Transverse colon (tissue), 4 donors: ENCODE measurements around the gene CDK18. TPM values are rescaled to one million over a fixed set of nuclear protein-coding genes. Genes with fewer than 3 reads are reported as not detected.

Source experiments
- DNase-seq: peaks from one replicate; pipeline ENCODE4 v3.0.0-alpha.2; 2019
- H3K27ac ChIP-seq, 4 donors: fragments of 200-600 bp; sonication (generic); 2 replicates each; pipeline ENCODE4 v1.5.1; 2016 to 2018; ENCODE audit warnings: inconsistent platforms in 4 of 4
- H3K27me3 ChIP-seq: fragments of 200-600 bp; sonication (generic); 2 replicates; pipeline ENCODE4 v1.5.1; 2017; ENCODE audit warnings: inconsistent platforms
- H3K36me3 ChIP-seq, 4 donors: fragments of 200-600 bp; sonication (generic); 2 replicates each; pipeline ENCODE4 v1.5.1; 2017 to 2019; ENCODE audit warnings: inconsistent platforms in 4 of 4
- H3K4me1 ChIP-seq, 4 donors: fragments of 200-600 bp; sonication (generic); 2 replicates each; pipeline ENCODE4 v1.5.1; 2017 to 2020; ENCODE audit warnings: inconsistent platforms in 4 of 4
- H3K4me3 ChIP-seq, 4 donors: fragments of 200-600 bp; sonication (generic); 1 replicate in 1 of 4; 2 replicates in 3 of 4; pipeline versions ENCODE4 v1.5.1 to v1.6.1; 2017 to 2019; ENCODE audit warnings: inconsistent platforms in 4 of 4
- H3K9me3 ChIP-seq, 2 donors: fragments of 200-600 bp; sonication (generic); 2 replicates each; pipeline ENCODE4 v1.5.1; 2017 to 2019; ENCODE audit warnings: inconsistent platforms in 2 of 2
- CTCF ChIP-seq, 5 experiments: fragments of 200-600 bp in 3 of 5; fragments of 450-650 bp in 2 of 5; sonication (generic) in 3 of 5; IDR thresholded peaks; 1 replicate in 2 of 5; 2 replicates in 3 of 5; pipeline ENCODE4 v1.5.1; 2016 to 2017; ENCODE audit warnings: antibody characterized with exemption in 5 of 5, inconsistent platforms in 3 of 5, mild to moderate bottlenecking in 2 of 5, moderate library complexity in 1 of 5
- EP300 ChIP-seq: sonication (generic); formaldehyde crosslinking; IDR thresholded peaks from one replicate; pipeline ENCODE4 v1.6.1; 2017; ENCODE audit warnings: antibody characterized with exemption, low read depth
- POLR2A ChIP-seq: fragments of 450-650 bp; IDR thresholded peaks from one replicate; pipeline ENCODE4 v1.6.1; 2016; ENCODE audit warnings: antibody characterized with exemption, mild to moderate bottlenecking, moderate library complexity
- POLR2AphosphoS5 ChIP-seq, 3 donors: sonication (generic); formaldehyde crosslinking; IDR thresholded peaks; one replicate each; pipeline ENCODE4 v1.6.1; 2016; ENCODE audit warnings: antibody characterized with exemption in 3 of 3
- WGBS, 2 donors: methylation state at CpG; one replicate each; pipeline ENCODE4 v1.1.5; 2018; ENCODE audit warnings: low coverage in 1 of 2; 5-methylcytosine and 5-hydroxymethylcytosine counted together
- in situ Hi-C, 4 donors: fragments of 200-750 bp; cut with MboI; loops; one replicate each; pipeline versions ENCODE4 v1.15.0 to v1.15.1; 2017; ENCODE audit warnings: low sequenced_read_pairs in 3 of 4, low pct_ligation_motif_present in 1 of 4, low pct_unique_long_range_greater_than_20kb in 1 of 4
- intact Hi-C: fragments of 100-400 bp; cut with DNase I; formaldehyde crosslinking; loops from one replicate; pipeline ENCODE4 v1.15.1; 2023; ENCODE audit warnings: low total_unique reads
- total RNA-seq, 4 donors: library from RNA; depleted of rRNA; stranded (reverse); fragments of >200 nt; gene quantifications; one replicate each; pipeline ENCODE4 v1.1.0, GENCODE V29; 2016

The CDK18 gene
- total RNA-seq, 4 donors from 2014 or later, result 28.8 to 112 (median 33.5) TPM

- WGBS, 2 donors, result 70 to 83% methylated on average over 1 to 3 of the region's 3 CpGs
Measured at GRCh38 chr1:205502992-205503391, 1.5 kb upstream of the CDK18 start.

DNA sequence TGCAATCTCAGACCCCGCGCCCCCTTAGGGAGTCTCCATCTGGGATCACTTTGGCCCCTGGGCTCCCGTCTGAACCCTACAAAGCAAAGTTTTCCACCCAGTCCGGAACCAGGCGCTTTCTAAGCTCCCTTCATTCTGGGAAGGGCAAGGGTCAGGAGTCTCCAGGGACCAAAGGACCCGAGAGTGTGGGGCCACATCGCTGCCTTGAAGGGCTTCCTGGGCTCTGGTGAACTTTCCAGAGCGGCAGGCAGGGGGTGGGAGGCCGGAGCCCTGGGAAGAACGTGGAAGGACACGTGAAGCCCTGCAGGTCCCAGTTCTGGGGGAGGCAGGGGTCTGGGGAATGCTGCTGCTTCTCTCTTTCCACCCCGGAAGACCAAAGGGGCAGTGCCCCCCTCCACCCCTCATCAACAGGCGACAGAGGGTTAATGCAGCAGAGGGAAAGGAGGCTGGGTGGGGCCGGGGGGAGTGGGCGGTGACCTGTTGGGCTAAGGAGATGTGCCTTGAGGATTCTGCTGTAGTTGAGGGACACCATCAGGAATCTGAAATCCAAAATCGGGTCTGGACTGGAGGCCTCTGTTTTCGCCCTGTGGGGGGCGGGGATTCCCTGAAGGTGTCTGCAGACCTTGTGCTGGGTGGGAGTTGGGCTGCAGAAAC, 734 bp downstream of the CDK18 start:
- Histone ChIP-seq H3K4me1 (peaks cover 10 to 26% (median 18%) of the 10 kb centered on the region in 4 donors), H3K27ac (peak overlapping the region; percentile 45 to 83 (median 78)), H3K9me3 (no peaks in the 10 kb centered on the region), H3K27me3 (no peaks in the 10 kb centered on the region), H3K4me3 (peak overlapping the region; percentile 61 to 71 (median 66)), H3K36me3 (no peaks in the 10 kb centered on the region)
- intact Hi-C loops, result no loop called here
- 7% methylated on average over 17 of the region's 18 CpGs; no CpG with 5 or more reads in 1 of the 2 donors for WGBS, 2 donors
- TF ChIP-seq EP300, result no peak
- TF ChIP-seq CTCF (IDR thresholded peaks at IDR 0.05), result peak in 2 of 5 experiments; percentile 21 to 24
- no peak for DNase-seq
- in situ Hi-C loops, result no loop called here

More at GRCh38 chr1:205502992-205503391, 1.5 kb upstream of the CDK18 start:
- Histone ChIP-seq H3K4me1 (peaks cover 10 to 26% (median 18%) of the 10 kb centered on the region in 4 donors), H3K27ac (no peak overlapping the region), H3K4me3 (no peak overlapping the region), H3K36me3 (no peaks in the 10 kb centered on the region), H3K9me3 (no peaks in the 10 kb centered on the region), H3K27me3 (no peaks in the 10 kb centered on the region)
- intact Hi-C loops (no loop called here), in situ Hi-C loops (no loop called here)
- no peak for TF ChIP-seq POLR2A
- TF ChIP-seq EP300, result no peak
- no peak for TF ChIP-seq POLR2AphosphoS5 (IDR thresholded peaks at IDR 0.05)
- no peak for TF ChIP-seq CTCF (IDR thresholded peaks at IDR 0.05)
- no peak for DNase-seq

DNA sequence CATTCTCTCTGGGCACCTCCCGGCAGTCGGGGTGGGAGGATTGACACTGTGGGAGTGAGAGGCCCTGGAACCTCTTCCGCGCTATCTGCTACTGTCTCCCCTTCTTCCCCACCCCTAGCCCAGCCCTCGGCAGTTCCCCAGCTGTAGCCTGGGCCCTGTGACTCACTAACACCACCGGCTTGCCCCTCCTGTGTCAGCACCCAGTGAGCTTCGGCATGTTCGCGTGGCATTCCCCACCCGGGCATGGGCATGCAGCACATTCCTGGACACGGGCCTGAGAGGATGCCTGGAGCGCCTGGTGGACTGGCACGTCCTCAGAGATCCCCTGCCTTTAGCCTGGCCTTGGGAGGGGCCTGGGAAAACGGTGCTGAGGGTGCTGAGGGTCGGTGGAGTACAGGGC, 1.3 kb downstream of the CDK18 start:
- Histone ChIP-seq H3K36me3 (no peaks in the 10 kb centered on the region), H3K9me3 (no peaks in the 10 kb centered on the region), H3K4me3 (peak overlapping the region in 3 of 4 donors; percentile 61 to 71 (median 67)), H3K27me3 (no peaks in the 10 kb centered on the region), H3K27ac (peak overlapping the region; percentile 45 to 83 (median 78)), H3K4me1 (peaks cover 10 to 26% (median 18%) of the 10 kb centered on the region in 4 donors)
- intact Hi-C loops, result no loop called here
- in situ Hi-C loops, result no loop called here
- 35% methylated on average over 10 of the region's 15 CpGs; no CpG with 5 or more reads in 1 of the 2 donors for WGBS, 2 donors
- TF ChIP-seq EP300 (no peak), POLR2A (no peak)
- peak; percentile 26 for DNase-seq

- H3K27ac ChIP-seq, result peak overlapping the region; percentile 45 to 83 (median 78)
- TF ChIP-seq POLR2A (no peak), EP300 (no peak), POLR2AphosphoS5 (IDR thresholded peaks at IDR 0.05) (no peak), CTCF (IDR thresholded peaks at IDR 0.05) (no peak)
- in situ Hi-C loops, result no loop called here
- no peaks in the 10 kb centered on the region for H3K36me3 ChIP-seq
- H3K27me3 ChIP-seq, result no peaks in the 10 kb centered on the region
- no peak overlapping the region for H3K4me3 ChIP-seq
- intact Hi-C loops, result no loop called here
- H3K9me3 ChIP-seq, result no peaks in the 10 kb centered on the region
- 92% methylated on average over 17 of the region's 17 CpGs; no CpG with 5 or more reads in 1 of the 2 donors for WGBS, 2 donors
- DNase-seq, result no peak
- peaks cover 10 to 28% (median 18%) of the 10 kb centered on the region in 4 donors for H3K4me1 ChIP-seq
Measured at GRCh38 chr1:205506409-205507200, 2.1 kb downstream of the CDK18 start.
